Calu3 (cell line): ENCODE data around the gene GLT1D1. TPM values are rescaled to one million over a fixed set of nuclear protein-coding genes. Genes with fewer than 3 reads are reported as not detected.

ENCODE experiments used
- BruUV-seq: library from RNA; stranded (reverse); fragments of 400-500 nt; replicated peaks from 2 replicates; lab custom pipeline; 2021; lab: Mats Ljungman, UMichigan
- CTCF ChIA-PET: fragments of 300-600 bp; sonication (Branson Sonifier 250); formaldehyde crosslinking; loops from one replicate; lab custom pipeline; 2022; ENCODE audit warnings: antibody characterized with exemption; lab: Charles Lee
- DNase-seq: peaks from one replicate; pipeline ENCODE4 v3.0.0; 2022
- H3K27ac Mint-ChIP-seq: one replicate; pipeline ENCODE4 v1.8.0; 2022; ENCODE audit warnings: mixed read lengths; ENCODE audit not compliant: unreplicated experiment
- H3K27me3 Mint-ChIP-seq: one replicate; pipeline ENCODE4 v1.8.0; 2022; ENCODE audit warnings: mixed read lengths; ENCODE audit not compliant: unreplicated experiment
- H3K36me3 Mint-ChIP-seq: one replicate; pipeline ENCODE4 v1.8.0; 2022; ENCODE audit warnings: mild to moderate bottlenecking, moderate library complexity, mixed read lengths; ENCODE audit not compliant: insufficient read depth, unreplicated experiment
- H3K4me1 Mint-ChIP-seq: one replicate; pipeline ENCODE4 v1.8.0; 2022; ENCODE audit warnings: mild to moderate bottlenecking, low read depth, mixed read lengths; ENCODE audit not compliant: unreplicated experiment
- H3K4me3 Mint-ChIP-seq: one replicate; pipeline ENCODE4 v1.8.0; 2022; ENCODE audit warnings: mild to moderate bottlenecking, low read depth, moderate library complexity, mixed read lengths; ENCODE audit not compliant: unreplicated experiment
- H3K9me3 Mint-ChIP-seq: one replicate; pipeline ENCODE4 v1.8.0; 2022; ENCODE audit warnings: low read depth, mixed read lengths; ENCODE audit not compliant: unreplicated experiment
- intact Hi-C: fragments of 100-400 bp; cut with micrococcal nuclease; formaldehyde crosslinking; loops from one replicate; pipeline ENCODE4 v1.10.0; 2022; ENCODE audit not compliant: unreplicated experiment
- total RNA-seq: library from RNA; stranded (reverse); gene quantifications from 2 replicates; pipeline ENCODE4 v1.2.3, GENCODE V29; 2022
- TF ChIP-seq, protein P1 (sequence below): fragments of 200-600 bp; IDR thresholded peaks from one replicate; pipeline ENCODE4 v1.8.0; 2022; ENCODE audit warnings: antibody characterized with exemption; ENCODE audit not compliant: unreplicated experiment

Gene GLT1D1
- total RNA-seq, 1 experiment from 2014 or later: not detected

DNA sequence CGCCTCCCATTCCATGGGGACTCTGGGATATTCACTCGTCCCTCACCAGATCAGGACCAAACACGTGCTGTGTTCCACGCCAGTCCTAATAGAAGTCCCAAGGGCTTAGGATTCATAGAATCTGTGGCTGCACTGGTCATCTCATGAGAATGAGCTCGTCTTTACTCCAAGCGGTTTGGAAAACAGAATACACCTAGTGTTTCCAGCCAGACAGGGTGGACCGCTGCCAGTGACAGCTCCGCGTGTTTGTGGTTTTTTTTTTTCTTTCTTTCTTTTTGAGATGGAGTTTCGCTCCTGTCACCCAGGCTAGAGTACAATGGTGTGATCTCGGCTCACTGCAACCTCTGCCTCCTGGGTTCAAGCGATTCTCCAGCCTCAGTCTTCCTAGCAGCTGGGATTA is 75.1 kb downstream of the GLT1D1 start:
- H3K9me3 Mint-ChIP-seq: peaks cover 10% of the 10 kb centered on the region
- H3K4me3 Mint-ChIP-seq: no peak overlapping the region
- TF ChIP-seq, protein P1, sequence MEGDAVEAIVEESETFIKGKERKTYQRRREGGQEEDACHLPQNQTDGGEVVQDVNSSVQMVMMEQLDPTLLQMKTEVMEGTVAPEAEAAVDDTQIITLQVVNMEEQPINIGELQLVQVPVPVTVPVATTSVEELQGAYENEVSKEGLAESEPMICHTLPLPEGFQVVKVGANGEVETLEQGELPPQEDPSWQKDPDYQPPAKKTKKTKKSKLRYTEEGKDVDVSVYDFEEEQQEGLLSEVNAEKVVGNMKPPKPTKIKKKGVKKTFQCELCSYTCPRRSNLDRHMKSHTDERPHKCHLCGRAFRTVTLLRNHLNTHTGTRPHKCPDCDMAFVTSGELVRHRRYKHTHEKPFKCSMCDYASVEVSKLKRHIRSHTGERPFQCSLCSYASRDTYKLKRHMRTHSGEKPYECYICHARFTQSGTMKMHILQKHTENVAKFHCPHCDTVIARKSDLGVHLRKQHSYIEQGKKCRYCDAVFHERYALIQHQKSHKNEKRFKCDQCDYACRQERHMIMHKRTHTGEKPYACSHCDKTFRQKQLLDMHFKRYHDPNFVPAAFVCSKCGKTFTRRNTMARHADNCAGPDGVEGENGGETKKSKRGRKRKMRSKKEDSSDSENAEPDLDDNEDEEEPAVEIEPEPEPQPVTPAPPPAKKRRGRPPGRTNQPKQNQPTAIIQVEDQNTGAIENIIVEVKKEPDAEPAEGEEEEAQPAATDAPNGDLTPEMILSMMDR: no peak
- no peak for DNase-seq
- intact Hi-C loops: no loop called here
- H3K27ac Mint-ChIP-seq: no peak overlapping the region
- BruUV-seq: no TSS peak
- no peaks in the 10 kb centered on the region for H3K27me3 Mint-ChIP-seq
- H3K36me3 Mint-ChIP-seq: no peaks in the 10 kb centered on the region
- H3K4me1 Mint-ChIP-seq: no peaks in the 10 kb centered on the region
- CTCF ChIA-PET: no interaction called here

DNA sequence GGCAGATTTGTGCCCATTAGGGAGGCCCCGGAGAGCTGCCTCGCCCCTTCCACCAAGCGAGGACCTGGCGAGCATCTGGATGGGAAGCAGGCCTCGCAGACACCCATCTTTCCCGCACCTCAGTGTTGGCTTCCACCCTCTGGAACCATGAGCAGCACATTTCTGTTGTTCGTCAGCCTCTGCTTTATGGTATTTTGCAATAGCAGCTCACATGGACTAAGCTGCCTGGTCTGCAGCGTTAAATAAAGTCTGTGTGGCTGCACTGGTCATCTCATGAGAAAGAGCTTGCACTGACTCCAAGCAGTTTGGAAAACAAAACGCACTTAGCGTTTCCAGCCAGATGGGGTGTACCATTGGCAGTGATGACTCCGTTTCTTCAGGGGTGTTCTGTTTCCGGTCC is 75.8 kb downstream of the GLT1D1 start:
- H3K9me3 Mint-ChIP-seq: peaks cover 12% of the 10 kb centered on the region
- H3K36me3 Mint-ChIP-seq: no peaks in the 10 kb centered on the region
- BruUV-seq: no TSS peak
- intact Hi-C loops: no loop called here
- CTCF ChIA-PET: no interaction called here
- H3K4me1 Mint-ChIP-seq: no peaks in the 10 kb centered on the region
- no peak overlapping the region for H3K4me3 Mint-ChIP-seq
- no peaks in the 10 kb centered on the region for H3K27me3 Mint-ChIP-seq
- no peak for DNase-seq
- TF ChIP-seq, protein P1: no peak
- no peak overlapping the region for H3K27ac Mint-ChIP-seq

DNA sequence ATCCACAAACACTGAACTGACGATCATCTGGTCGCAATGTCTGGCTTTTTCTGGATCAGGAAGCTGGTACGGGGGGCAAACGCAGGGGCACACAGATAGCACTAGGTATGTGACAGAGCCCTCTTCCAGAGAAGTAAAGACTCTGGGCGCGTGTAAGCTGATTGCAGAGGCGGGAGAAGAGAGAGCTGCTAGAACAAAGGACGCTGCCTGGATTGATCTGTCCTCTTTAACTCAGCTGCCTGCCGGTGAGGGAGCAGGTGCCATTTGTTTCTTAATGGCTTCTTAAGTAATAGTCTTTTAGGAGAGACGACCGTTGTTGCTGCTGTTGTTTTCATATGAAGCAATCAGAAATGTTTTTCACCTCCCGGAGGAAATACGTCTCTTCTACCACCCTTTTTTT is 77.3 kb downstream of the GLT1D1 start:
- H3K27me3 Mint-ChIP-seq: no peaks in the 10 kb centered on the region
- no peak overlapping the region for H3K27ac Mint-ChIP-seq
- intact Hi-C loops: no loop called here
- no peak overlapping the region for H3K4me3 Mint-ChIP-seq
- no peaks in the 10 kb centered on the region for H3K36me3 Mint-ChIP-seq
- TF ChIP-seq, protein P1: no peak
- no peak for DNase-seq
- CTCF ChIA-PET: no interaction called here
- H3K4me1 Mint-ChIP-seq: no peaks in the 10 kb centered on the region
- peaks cover 8% of the 10 kb centered on the region for H3K9me3 Mint-ChIP-seq
- BruUV-seq: no TSS peak

DNA sequence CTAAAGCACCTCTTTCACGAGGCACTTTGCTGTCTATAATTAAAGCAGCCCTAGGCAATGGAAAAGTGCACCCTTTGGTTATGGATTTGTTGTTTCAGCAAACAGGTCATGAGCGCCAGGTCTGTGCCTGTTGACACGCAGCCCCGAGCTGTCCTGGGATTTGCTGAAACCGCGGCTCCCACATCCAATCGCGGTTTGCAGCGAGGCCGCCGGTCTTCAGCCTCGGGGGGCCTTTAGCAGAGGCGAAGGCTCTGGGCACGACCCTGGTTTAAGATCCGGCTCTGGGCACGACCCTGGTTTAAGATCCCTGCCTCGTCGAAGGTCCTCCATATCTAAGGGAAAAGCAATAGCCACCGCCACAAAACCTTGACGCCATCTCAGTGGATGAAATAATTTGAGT is 79.2 kb downstream of the GLT1D1 start:
- no peak overlapping the region for H3K27ac Mint-ChIP-seq
- intact Hi-C loops: no loop called here
- no peaks in the 10 kb centered on the region for H3K36me3 Mint-ChIP-seq
- no peak overlapping the region for H3K4me3 Mint-ChIP-seq
- no TSS peak for BruUV-seq
- H3K27me3 Mint-ChIP-seq: no peaks in the 10 kb centered on the region
- no peak for DNase-seq
- H3K4me1 Mint-ChIP-seq: no peaks in the 10 kb centered on the region
- CTCF ChIA-PET: no interaction called here
- peaks cover 10% of the 10 kb centered on the region for H3K9me3 Mint-ChIP-seq
- TF ChIP-seq, protein P1: no peak

DNA sequence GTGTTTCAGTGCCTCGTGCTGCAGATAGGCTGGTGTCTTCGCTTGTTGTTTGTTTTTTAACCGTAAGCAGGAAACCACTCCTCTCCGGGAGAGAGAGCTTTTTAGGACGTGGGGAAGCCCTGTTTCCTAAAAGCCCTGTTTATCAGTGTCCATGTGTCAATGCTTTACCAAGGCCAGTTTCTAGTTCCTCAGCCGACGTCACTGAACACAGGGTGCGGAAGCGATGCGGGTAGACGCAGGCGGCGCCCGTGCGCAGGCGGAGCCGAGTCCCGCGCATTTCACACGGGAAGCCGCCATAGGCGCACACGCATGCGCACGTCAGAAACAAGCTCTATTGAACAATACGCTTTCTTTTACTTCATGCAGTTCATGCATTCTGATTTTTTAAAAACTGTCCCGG is 79.8 kb downstream of the GLT1D1 start:
- Mint-ChIP-seq H3K36me3 (no peaks in the 10 kb centered on the region), H3K27ac (no peak overlapping the region), H3K4me3 (no peak overlapping the region), H3K9me3 (peaks cover 10% of the 10 kb centered on the region), H3K27me3 (no peaks in the 10 kb centered on the region), H3K4me1 (no peaks in the 10 kb centered on the region)
- TF ChIP-seq, protein P1: no peak
- CTCF ChIA-PET: no interaction called here
- BruUV-seq: no TSS peak
- intact Hi-C loops: no loop called here
- no peak for DNase-seq
